GM19023 (cell line): ENCODE results near the gene EFNA5.

Experiments used
- ATAC-seq: cut with Tn5 transposase; IDR thresholded peaks from one replicate; pipeline ENCODE4 v1.9.1; 2021; ENCODE audit warnings: mild to moderate bottlenecking, moderate library complexity; ENCODE audit not compliant: unreplicated experiment

The EFNA5 gene

DNA sequence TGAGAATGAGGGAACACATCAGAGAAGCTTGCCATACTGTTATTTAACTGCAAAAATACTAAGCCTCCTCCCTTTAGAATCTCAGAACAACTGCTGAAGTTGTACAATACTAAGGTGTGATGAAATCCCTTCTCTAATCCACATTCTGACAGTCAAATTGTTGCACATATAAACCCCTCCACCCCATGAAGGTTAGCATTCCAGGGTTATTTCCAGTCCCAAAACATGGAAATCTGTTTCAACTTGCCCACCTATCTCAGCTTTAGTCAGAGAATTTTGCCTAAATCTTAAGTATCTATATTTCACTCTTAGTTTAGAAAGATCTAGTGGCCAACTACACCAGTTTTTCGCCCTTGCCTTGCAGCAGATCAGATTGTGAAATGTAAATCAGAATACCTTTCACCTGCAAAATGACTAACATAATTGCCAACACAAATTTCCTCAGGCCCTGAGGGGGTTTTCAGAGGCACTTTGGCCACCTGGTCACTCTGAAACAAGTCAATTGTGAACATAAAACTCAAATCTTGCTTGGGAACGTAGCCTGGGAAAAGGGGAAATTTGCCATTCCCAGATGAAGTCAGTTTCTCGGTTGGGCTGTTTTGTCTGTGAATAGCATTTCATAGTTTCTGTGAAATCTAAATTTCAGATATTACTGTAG lies 93.9 kb downstream of the EFNA5 start:
- ATAC-seq = no peak

DNA sequence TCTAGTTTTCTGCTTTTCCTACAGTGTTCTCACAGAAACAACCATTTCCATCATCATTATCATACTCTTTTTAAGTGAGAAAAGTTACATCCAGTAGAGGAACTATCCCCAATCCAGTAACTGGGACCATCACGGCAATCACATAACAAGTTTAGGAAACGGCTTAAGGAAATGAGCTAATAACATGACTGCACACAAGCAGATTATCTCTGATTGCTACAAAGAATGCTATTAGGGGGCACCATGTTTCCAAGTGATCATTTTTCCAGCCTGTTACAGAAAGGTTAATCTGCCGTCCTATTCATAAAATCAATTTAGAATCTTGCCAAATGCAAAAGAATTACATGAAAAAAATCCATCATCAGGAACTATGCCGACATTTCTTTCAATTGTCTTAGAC lies 94.6 kb downstream of the EFNA5 start:
- ATAC-seq = no peak

DNA sequence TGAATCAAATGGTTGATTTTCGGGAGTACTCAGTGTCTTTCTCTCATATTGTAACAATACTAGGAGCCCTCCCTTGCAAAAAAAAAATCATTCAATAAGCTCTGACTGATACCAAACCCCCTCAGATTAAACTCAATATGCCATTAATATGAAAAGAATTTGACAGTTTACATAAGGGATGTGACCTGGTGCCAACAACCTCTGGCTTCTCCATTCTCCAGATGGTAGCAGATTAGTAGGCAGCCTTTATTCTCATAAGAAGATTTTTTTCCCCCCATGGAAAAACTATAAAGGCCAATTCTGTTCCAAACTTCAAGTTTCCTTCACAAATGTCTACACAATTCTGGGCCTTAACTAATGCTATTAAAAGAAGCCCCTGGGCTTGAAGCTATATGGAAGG lies 96.5 kb downstream of the EFNA5 start:
- no peak for ATAC-seq

DNA sequence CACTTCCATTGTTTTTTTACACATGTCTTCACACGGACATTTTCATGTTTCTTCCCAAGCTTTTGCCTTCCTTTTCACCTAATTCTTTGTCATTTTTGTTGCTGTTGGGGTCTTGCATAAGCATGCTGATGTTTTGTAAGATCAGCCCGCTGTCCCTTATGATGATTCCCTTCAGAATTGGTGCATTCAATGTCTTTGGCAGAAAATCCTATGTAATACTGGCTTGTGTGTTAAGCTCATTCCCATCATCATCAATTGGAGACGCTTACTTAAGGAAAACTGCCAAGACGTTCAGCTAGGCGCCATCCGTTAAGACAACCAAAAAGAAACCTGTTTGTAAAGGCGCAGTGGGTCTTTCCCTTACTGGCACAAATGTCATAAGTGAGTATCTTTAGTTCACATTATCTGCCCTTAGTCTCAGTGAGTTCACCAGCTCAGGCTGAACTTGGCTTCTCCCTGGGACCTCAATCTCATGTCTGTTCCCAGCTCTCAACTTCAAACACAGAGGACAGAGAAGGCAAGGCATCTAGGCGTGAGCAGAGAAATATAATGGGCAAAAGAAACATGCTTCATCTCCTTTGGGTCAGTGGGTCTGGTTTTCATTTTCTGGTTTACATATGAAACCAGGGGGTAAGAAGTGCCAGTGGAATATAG lies 97.9 kb downstream of the EFNA5 start:
- ATAC-seq = no peak

DNA sequence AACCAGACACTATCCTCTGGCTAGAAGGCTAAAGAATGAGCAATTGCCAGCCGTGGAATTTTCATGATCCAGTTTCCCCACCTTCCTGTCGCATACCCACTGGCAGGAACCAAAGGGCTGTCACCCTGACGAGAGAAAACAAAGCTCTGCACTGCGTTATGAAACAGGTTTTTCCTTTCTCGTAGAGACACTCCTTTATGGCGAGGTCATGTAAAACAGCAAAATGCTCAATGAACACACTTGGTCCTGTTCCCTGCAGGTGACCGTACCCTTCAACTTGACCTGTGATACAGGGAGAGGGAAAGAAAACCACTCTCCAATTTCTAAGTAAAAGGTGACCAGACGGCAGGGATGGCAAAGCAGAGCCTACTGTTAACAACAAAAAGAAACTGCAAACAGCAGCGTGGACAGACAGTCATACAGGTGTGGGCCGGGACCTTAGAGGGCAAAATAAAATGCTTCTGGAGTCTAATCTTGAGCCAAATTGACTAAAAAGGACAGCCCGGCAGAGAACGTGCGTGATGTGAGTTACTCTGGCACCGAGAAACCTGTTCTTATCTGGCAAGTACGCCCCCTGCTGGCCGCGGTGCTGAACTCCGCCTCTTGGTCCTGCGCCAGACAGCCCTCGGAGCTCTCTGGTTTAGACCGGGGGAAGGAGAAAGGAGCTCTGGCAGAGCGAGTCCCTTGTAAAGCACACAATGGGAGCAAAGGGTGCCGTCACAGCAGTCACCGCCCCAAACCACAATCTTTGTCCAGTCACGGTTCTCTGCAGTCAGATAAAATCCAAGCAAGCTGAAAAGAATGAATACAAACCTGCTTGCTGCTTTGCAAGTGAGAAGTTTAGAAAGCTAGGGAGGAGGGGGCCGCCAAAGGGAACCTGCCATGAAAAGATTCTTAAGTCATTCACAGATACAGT lies 98.9 kb downstream of the EFNA5 start:
- peak; percentile 70 for ATAC-seq

DNA sequence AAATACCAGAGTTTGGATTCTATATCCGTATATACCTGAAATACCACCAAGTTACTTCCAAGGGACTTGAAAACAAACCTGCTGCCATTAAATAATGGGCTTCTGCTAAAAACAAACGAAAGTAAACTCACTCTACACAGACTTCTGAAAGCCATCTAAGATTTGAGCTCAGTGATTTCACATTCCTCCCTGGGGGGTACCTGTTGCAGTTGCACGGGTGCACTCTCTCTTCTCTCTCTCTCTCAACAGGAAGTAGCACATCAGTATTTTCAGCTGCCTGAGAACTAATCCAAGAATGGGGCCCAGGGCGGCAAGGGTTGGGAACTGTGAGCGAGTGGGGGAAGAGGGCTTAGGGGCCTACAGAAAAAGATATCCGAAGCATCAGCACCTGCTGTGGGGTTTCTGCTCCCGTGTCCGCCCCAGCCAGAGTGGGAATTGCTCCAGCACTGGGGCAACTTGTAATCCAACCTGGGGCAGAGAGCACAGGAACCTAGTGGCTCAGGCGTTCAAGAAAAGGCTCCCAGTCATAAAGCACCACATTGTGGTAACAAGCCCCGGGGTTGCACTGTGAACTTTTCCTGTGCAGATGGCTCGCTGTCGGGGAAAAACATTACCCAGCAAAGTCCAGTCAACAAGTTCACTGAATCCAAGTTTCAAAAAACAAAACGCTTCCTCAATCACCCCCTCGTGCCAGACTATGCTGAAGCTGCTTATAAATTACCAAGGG lies 99.8 kb downstream of the EFNA5 start:
- ATAC-seq = peak; percentile 81

DNA sequence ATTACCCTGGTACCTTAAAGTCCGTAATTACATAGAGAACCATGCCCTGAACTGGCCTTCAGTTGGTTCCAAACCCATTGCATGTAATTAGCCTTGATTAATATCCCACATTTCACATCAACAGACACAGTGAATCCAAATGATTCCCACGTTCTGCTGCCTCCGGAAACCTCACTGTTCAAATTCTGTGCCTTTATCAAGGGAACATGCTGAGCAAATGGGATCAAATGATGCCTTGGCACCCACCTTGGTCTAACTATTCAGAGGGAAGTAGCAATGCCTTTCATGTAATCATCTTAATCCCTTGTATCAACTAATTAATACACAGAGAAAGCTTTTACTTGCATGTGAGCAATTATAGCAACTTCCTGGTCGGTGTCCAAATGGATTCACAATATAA lies 100.6 kb downstream of the EFNA5 start:
- ATAC-seq = no peak

DNA sequence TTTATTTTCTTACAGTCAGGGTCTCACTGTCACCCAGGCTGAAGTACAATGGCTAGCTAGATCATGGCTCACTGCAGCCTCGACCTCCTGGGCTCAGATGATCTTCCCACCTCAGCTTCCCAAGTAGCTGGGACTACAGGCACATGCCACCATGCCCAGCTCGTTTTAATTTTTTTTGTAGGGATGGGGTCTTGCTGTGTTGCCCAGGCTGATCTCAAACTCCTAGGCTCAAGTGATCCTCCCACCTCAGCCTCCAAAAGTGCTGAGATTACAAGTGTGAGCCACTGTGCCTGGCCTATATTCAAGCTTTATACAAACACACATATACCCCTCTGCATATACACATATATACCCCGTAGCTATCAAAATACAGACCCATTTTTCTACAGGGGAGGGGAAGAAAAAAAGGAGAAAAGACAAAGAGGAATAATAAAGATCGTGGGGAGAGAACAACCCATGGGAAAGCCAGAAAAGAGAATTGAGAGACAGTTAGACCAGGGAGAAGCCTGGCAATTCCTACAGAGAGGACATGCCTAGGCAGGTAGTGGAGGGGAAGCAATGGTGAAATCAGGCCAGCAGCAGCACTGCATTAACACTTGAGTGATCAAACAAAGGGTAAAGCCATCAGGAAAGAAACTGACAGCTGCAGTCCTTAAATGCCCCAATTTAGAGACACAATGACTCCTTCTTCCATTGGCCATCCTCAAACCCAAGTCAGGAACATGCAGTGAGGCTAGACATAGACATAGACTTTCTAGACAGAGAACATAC lies 102.7 kb downstream of the EFNA5 start:
- ATAC-seq = no peak

DNA sequence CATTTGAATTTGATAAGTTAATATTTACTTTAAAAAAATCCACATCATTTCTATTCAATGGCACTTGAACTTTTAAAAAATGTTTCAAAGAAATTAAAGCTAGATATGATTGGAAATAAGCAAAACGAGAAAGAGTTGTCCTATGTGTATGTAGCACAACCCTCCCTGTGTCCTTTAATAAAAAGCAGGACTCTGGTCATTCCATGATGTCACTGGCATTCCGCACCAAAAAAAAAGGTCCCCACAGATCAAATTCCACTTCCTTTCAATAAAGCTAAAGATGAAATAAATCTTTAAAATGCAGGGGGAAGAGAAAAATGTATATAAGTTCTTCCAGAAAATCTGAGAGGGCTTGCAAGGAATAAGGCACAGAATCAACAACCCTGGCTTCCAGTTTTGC lies 103.8 kb downstream of the EFNA5 start:
- no peak for ATAC-seq

DNA sequence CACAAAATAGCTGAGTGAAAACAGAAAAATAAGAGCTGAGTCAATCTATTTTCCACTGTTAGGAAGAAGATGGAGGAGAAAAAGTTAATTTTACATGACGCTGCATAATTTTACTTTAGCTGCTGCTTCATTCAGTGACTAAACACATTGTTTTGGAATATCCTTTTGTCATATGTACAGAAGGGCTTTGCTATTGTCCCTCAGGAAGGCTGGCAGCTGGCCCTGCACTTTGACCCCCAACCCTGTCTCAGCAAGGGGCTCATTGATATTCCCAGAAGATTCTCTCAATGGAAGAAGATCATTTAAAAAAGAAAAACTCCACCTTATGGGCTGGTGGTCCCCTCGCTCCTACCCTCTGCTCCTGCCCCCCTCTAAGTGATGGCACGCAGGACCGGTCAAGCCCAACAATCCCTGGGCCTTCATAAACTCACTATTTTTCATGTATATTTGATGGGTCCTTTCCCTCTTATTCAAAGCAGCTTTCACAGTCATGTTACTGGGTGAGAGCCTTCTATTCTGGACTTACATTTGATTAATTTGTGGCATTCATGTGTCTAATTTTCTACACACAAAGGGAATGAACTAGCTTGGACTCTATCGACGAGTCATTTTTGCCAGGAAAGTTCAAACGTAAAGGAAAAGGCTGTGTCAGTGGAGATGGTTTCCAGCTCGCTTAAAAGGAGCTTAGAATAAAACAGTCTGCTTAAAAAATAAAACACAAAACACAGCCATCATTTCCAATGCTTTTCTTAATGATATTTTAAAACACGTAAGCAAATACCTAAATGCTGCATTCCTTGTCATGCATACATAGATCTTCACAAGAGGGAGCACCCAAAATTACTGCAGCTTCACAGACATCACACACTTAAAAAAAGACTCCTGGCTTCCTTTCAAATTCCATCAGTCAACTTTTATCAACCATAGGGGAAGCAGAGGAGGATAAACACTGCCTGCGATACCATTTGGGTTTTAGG lies 104.7 kb downstream of the EFNA5 start:
- ATAC-seq = no peak

DNA sequence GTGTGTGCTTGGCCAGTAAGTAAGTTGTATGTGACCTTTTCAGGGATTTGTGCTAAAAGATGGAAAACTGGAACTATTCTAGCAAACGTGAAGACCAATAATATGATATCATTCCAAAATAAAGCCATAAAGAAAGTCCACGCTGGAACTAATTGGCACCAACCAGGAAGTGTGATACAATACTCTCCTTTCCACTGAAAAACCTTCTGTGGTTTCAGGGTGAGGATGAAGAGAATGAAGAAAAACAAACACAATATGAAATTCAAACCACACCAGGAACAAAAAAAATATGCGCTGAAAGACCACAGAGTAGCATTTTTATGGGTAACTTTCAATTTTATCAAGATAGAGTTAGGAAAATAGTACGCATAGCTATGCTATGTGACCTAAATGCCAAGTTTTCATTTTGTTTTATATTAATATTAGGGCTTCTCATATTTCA lies 105.8 kb downstream of the EFNA5 start:
- no peak for ATAC-seq

DNA sequence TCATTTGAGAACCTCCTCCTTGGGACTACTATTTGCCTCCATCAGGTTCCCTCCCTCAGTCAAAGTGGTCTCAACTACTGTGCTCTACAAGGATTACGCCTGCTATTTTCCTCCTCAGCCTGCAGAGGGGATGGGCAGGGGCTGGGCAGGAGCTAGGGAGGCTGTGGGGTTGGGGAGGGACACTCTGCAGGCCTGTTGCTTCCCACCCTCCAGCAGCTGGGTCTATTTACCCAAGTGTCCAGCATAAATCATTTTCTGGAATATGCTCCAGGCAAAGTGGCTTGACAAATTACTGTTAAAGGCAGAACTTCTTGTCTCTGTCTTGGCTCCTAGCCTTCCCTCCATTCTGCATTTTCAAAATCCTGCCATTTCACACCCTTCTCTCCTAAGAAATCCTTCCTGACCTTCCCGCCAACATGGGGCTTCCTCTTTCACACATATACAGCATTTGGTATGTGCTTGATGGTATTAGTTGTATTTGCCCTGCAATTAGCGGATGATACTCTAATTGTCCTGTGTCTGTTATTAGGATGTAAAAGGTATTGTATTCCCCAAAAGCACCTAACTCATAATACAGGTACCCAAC lies 106.7 kb downstream of the EFNA5 start:
- ATAC-seq = no peak

DNA sequence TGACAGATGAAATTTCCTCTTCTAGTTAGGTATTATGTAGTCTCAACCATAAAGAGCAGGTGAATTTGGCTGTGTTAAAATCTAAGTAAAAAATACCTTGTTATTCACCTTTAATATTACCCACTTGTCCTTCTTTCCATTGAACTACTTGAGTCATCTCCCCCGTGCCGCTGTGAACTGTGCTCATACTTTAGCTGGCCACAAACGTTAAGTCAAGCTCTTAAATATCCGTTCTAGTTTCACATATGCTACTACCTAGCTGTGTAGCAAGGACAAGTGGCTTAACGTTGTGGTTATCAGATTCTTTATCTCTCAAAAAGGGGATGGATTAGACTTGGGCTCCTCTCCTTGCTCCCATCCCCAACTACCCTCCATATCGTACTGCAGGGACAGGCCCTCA lies 110.4 kb downstream of the EFNA5 start:
- no peak for ATAC-seq

DNA sequence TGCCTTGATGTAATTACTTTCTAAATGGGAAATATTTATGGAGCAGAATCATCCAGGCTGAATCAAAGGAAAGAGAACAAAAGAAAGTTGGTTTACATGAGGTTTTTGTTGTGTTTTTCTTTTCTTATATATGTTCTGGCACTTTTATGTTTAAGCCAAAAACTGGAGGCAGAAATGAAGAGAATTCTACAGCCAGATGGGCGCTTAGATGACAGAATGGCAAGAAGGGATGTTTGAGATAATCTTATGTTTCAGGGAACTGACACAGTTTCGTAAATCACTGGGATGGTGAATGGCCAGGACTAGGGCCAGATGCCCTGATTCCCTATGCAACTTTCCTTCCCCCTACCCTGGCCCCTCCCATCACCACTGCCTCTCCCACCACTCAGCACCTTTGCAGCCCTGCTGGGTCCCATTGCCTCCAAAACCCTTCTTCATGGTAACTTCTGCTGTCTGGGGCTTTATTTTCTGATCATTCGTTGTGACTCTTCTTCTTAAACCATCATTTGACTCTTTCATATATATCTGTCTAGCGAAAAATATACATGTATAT lies 111.8 kb downstream of the EFNA5 start:
- no peak for ATAC-seq

DNA sequence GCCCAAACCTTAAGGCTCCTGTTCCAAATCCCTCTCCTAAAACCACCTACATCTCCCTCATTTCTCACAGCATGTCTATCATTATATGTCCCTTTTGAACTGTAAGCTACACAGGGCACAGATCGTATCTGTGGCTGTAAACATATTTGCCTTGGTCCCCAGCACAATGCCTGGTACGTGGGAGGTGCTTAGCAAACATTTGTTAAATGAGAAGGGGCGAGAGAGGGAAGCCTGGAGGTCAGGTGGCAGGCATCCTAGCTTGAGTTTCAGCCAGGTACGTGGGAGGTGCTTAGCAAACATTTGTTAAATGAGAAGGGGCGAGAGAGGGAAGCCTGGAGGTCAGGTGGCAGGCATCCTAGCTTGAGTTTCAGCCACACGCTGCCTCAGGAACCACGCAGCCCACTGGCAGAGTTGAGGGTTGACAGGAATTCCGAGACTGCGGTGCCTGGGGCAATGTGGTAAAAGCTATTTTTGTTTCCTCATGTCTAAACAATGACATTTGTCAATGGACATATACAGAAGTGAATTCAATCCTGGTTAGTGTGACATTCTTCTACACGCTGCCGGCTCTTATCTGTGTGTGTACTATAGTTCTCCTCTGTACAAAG lies 113.6 kb downstream of the EFNA5 start:
- no peak for ATAC-seq

DNA sequence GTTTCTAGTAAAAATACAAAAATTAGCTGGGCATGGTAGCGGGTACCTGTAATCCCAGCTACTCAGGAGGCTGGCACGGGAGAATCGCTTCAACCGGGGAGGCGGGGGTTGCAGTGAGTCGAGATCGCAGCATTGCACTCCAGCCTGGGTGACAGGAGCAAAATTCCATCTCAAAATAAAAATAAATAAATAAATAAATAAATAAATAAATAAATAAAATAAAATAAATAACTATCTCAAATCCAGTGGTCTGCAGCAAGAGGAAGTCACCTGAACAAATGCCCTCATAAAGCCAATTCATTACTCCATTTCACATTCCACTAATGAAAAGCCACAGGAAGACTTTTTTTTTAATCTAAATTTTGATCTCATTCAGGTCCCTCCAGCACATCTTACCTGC lies 114.2 kb downstream of the EFNA5 start:
- ATAC-seq = no peak

DNA sequence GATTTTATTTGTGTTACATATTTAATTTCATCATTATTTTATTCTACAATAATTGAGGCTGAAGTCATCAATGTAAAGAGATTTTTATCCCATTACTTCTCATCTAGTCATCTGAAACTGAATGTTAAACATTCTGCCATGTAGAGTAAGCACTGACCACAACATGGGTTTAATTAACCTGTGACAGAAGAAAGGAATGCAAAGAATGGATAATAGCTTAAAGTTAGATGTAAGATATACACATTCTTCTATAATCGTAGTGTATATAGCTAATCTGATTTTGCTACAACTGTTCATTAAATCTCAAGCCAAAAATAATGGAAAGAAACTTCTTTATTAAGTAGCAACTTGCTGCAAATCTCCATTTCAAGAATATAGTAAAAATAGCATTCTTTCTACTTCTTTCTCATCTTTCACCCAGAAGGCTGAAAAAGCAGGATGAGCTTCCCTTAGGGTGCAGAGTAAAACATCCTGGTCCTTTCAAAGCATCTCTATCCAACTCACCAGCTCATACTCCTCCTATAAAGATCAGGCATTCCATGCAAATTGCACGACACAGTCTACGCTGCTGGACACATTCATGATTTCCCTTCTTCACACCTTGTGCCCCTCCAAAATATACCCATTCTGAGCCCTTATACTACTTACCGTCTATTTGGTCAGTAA lies 115.2 kb downstream of the EFNA5 start:
- ATAC-seq = no peak
